ENCODE results near the gene BOLA2.
"Not testable (repeated sequence)": the region's sequence is repeated elsewhere in the genome, so short reads cannot be mapped to it uniquely, and the experiment has no call there.

Gene BOLA2

DNA sequence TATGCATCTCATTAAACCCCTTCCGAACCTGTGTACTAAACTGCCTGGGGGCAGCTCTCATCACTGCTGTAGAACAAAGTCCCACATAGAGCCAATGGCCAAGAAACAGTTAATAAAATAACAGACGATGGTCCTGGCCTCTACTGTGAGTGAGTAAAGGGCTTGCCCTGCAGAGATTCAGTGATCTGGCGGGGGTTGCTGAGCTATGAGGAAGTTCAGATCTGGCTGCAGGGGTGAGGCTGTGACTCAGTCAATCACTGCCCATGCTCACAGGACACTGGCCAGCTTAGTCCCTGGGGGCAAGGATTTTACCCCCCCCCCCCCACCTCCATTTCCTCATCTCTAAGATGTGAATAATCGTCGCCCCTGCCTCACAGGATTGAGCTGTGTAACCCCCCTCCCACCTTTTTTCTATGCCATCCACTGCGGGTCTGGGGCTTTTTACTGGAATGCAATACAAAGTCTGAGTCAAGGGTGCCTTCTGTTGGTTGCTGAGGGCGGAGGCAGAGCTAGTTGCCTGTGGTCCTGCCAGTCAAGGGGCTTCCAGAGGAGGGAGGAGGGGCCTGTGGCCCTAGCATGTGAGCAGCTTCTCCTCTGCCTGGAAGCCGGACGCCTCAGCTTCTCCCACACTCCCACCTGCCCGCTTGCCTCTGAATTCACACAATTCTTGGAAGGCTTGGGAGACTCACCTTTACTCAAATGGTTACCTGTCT is 13.7 kb upstream of the BOLA2 start:
- not testable (repeated sequence) for H3K36me3 ChIP-seq (replicated peaks in 1 of 2; ENCODE audit: control insufficient read depth in 2 of 2, insufficient read depth in 2 of 2, low read length in 2 of 2); H4K91ac ChIP-seq (ENCODE audit: low read depth, low read length, poor library complexity); H3K27me3 ChIP-seq (ENCODE audit: control insufficient read depth in 3 of 3, insufficient read depth in 3 of 3, low read depth in 1 of 3, low read length in 3 of 3); H3K23ac ChIP-seq (ENCODE audit: low read depth, low read length, poor library complexity); H4K8ac ChIP-seq (ENCODE audit: low read depth, low read length); H2BK120ac ChIP-seq (ENCODE audit: low read depth, low read length); H3K14ac ChIP-seq (ENCODE audit: low read length); H2AFZ ChIP-seq (ENCODE audit: low read length); H3K4me3 ChIP-seq (ENCODE audit: low read length in 2 of 2); H2BK12ac ChIP-seq (ENCODE audit: low read length); H3K4me1 ChIP-seq (ENCODE audit: control insufficient read depth in 2 of 2, insufficient read depth in 1 of 2, low read depth in 1 of 2, low read length in 2 of 2); H3K18ac ChIP-seq (ENCODE audit: low read length); H3K9ac ChIP-seq (ENCODE audit: low read depth, low read length, poor library complexity); H3K79me1 ChIP-seq (ENCODE audit: low read depth, low read length); H2BK15ac ChIP-seq (ENCODE audit: low read length); H3K9me3 ChIP-seq (replicated peaks in 1 of 2; ENCODE audit: control insufficient read depth in 2 of 2, insufficient read depth in 1 of 2, low read depth in 1 of 2, low read length in 2 of 2); H2BK5ac ChIP-seq (ENCODE audit: low read length); H3K27ac ChIP-seq (replicated peaks; ENCODE audit: low read length); DNase-seq (ENCODE audit: low spot score); H3K4ac ChIP-seq (ENCODE audit: low read length); H3K4me2 ChIP-seq (ENCODE audit: insufficient read depth, low read length, poor library complexity, severe bottlenecking); H2AK5ac ChIP-seq (ENCODE audit: low read depth, low read length)
- WGBS, 2 donors (ENCODE audit: extremely low coverage in 2 of 2, insufficient read length in 2 of 2, insufficient replicate concordance in 1 of 2): no CpG with 5 or more reads among the region's 10 CpGs

DNA sequence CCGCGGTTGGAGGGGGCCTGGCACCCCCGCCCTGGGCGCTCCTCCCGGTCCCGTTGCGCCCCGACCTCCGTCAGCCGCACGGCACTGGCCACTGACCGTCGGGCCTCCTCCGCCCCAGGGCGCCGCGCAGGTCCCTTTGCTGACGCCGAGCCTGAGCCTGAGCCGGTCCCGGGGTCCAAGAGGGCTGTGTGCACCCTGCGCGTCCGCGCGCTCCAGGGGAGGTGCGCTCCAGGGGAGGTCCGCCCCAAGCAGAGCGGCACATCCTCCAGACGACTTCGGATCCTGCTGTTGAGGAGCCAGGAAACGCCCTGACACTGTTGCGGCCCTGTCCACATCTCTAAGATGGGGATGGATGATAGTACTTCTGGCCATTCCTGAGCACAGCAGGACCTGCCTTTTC is 12.8 kb upstream of the BOLA2 start:
- not testable (repeated sequence) for H2BK12ac ChIP-seq (ENCODE audit: low read length); H3K18ac ChIP-seq (ENCODE audit: low read length); H3K23ac ChIP-seq (ENCODE audit: low read depth, low read length, poor library complexity); H3K79me1 ChIP-seq (ENCODE audit: low read depth, low read length); H3K4ac ChIP-seq (ENCODE audit: low read length); H2AFZ ChIP-seq (ENCODE audit: low read length); H4K91ac ChIP-seq (ENCODE audit: low read depth, low read length, poor library complexity); H3K36me3 ChIP-seq (replicated peaks in 1 of 2; ENCODE audit: control insufficient read depth in 2 of 2, insufficient read depth in 2 of 2, low read length in 2 of 2); H2BK120ac ChIP-seq (ENCODE audit: low read depth, low read length); H3K9ac ChIP-seq (ENCODE audit: low read depth, low read length, poor library complexity); H3K14ac ChIP-seq (ENCODE audit: low read length); H4K8ac ChIP-seq (ENCODE audit: low read depth, low read length); H3K27me3 ChIP-seq (ENCODE audit: control insufficient read depth in 3 of 3, insufficient read depth in 3 of 3, low read depth in 1 of 3, low read length in 3 of 3); H2BK5ac ChIP-seq (ENCODE audit: low read length); H2BK15ac ChIP-seq (ENCODE audit: low read length); H3K9me3 ChIP-seq (replicated peaks in 1 of 2; ENCODE audit: control insufficient read depth in 2 of 2, insufficient read depth in 1 of 2, low read depth in 1 of 2, low read length in 2 of 2); H3K4me3 ChIP-seq (ENCODE audit: low read length in 2 of 2); H3K27ac ChIP-seq (replicated peaks; ENCODE audit: low read length); H3K4me2 ChIP-seq (ENCODE audit: insufficient read depth, low read length, poor library complexity, severe bottlenecking); H2AK5ac ChIP-seq (ENCODE audit: low read depth, low read length); DNase-seq (ENCODE audit: low spot score); H3K4me1 ChIP-seq (ENCODE audit: control insufficient read depth in 2 of 2, insufficient read depth in 1 of 2, low read depth in 1 of 2, low read length in 2 of 2)
- WGBS, 2 donors (ENCODE audit: extremely low coverage in 2 of 2, insufficient read length in 2 of 2, insufficient replicate concordance in 1 of 2): no CpG with 5 or more reads among the region's 33 CpGs

DNA sequence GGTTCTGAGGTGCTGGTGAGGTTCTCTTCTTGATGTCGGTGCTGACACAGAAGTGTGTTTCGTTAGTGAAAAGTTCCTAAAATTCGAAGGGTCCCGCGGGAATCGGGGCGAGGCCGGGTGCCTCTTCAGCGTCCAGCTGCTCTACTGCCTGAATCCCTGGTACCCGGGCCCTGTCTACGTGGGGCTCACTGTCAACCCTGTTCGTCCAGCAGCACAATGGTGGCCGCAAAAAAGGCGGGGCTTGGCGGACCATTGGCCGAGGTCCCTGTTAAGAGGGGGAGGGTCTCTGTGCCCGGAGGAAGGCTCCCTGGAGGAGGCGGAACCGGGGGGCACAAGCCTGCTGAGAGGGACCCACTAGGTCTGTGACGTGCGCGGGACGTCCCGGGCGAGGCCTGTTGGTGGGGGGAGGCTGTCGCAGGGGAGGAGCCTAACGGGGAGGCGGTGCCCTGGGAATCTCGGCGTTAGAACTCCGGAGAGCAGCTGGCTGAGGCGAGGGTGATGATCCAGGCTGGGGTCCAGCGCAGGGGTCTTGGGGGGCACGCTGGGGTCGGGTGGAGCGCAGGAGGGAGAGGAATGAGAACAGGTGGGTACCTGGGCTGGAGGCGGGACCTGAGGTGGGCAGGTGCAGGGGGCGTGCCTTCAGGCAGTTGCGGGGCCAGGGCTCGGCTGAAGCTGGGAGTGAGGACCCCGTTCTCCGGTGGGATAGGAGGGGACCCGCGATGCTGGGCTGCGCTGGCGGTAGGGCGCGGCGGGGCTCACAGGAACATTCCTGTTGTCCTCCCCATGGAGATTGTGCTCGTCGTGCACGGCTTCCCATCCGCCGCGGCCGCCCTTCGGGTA is 12.1 kb upstream of the BOLA2 start:
- H4K91ac ChIP-seq (ENCODE audit: low read depth, low read length, poor library complexity); H3K36me3 ChIP-seq (replicated peaks in 1 of 2; ENCODE audit: control insufficient read depth in 2 of 2, insufficient read depth in 2 of 2, low read length in 2 of 2); H3K79me1 ChIP-seq (ENCODE audit: low read depth, low read length); DNase-seq (ENCODE audit: low spot score); H3K9me3 ChIP-seq (replicated peaks in 1 of 2; ENCODE audit: control insufficient read depth in 2 of 2, insufficient read depth in 1 of 2, low read depth in 1 of 2, low read length in 2 of 2); H3K27me3 ChIP-seq (ENCODE audit: control insufficient read depth in 3 of 3, insufficient read depth in 3 of 3, low read depth in 1 of 3, low read length in 3 of 3); H2AK5ac ChIP-seq (ENCODE audit: low read depth, low read length); H2BK15ac ChIP-seq (ENCODE audit: low read length); H2BK12ac ChIP-seq (ENCODE audit: low read length); H3K27ac ChIP-seq (replicated peaks; ENCODE audit: low read length); H3K4me3 ChIP-seq (ENCODE audit: low read length in 2 of 2); H3K9ac ChIP-seq (ENCODE audit: low read depth, low read length, poor library complexity); H2AFZ ChIP-seq (ENCODE audit: low read length); H3K4me1 ChIP-seq (ENCODE audit: control insufficient read depth in 2 of 2, insufficient read depth in 1 of 2, low read depth in 1 of 2, low read length in 2 of 2); H3K23ac ChIP-seq (ENCODE audit: low read depth, low read length, poor library complexity); H2BK5ac ChIP-seq (ENCODE audit: low read length); H3K14ac ChIP-seq (ENCODE audit: low read length); H3K4ac ChIP-seq (ENCODE audit: low read length); H3K4me2 ChIP-seq (ENCODE audit: insufficient read depth, low read length, poor library complexity, severe bottlenecking); H4K8ac ChIP-seq (ENCODE audit: low read depth, low read length); H2BK120ac ChIP-seq (ENCODE audit: low read depth, low read length); H3K18ac ChIP-seq (ENCODE audit: low read length): not testable (repeated sequence)
- no CpG with 5 or more reads among the region's 57 CpGs for WGBS, 2 donors (ENCODE audit: extremely low coverage in 2 of 2, insufficient read length in 2 of 2, insufficient replicate concordance in 1 of 2)

DNA sequence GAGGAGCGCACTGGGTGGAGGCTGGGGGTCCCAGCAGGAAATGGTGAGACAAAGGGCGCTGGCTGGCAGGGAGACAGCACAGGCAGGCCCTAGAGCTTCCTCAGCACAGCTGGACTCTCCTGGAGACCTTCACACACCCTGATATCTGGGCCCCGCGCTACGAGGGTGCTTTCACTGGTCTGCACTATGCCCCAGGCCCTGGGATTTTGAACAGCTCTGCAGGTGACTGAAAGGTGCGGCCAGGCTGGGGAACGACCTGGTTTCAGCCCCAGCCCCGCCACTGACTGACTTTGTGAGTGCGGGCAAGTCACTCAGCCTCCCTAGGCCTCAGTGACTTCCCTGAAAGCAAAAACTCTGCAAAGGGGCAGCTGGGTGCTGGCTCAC is 6.5 kb upstream of the BOLA2 start:
- H2BK15ac ChIP-seq (ENCODE audit: low read length); H2BK12ac ChIP-seq (ENCODE audit: low read length); H3K27ac ChIP-seq (replicated peaks; ENCODE audit: low read length); H2AFZ ChIP-seq (ENCODE audit: low read length); H3K23ac ChIP-seq (ENCODE audit: low read depth, low read length, poor library complexity); H3K9me3 ChIP-seq (replicated peaks in 1 of 2; ENCODE audit: control insufficient read depth in 2 of 2, insufficient read depth in 1 of 2, low read depth in 1 of 2, low read length in 2 of 2); DNase-seq (ENCODE audit: low spot score); H3K4me2 ChIP-seq (ENCODE audit: insufficient read depth, low read length, poor library complexity, severe bottlenecking); H3K14ac ChIP-seq (ENCODE audit: low read length); H4K91ac ChIP-seq (ENCODE audit: low read depth, low read length, poor library complexity); H3K79me1 ChIP-seq (ENCODE audit: low read depth, low read length); H2BK120ac ChIP-seq (ENCODE audit: low read depth, low read length); H3K9ac ChIP-seq (ENCODE audit: low read depth, low read length, poor library complexity); H2BK5ac ChIP-seq (ENCODE audit: low read length); H3K4me1 ChIP-seq (ENCODE audit: control insufficient read depth in 2 of 2, insufficient read depth in 1 of 2, low read depth in 1 of 2, low read length in 2 of 2); H3K4ac ChIP-seq (ENCODE audit: low read length); H3K18ac ChIP-seq (ENCODE audit: low read length); H3K27me3 ChIP-seq (ENCODE audit: control insufficient read depth in 3 of 3, insufficient read depth in 3 of 3, low read depth in 1 of 3, low read length in 3 of 3); H3K36me3 ChIP-seq (replicated peaks in 1 of 2; ENCODE audit: control insufficient read depth in 2 of 2, insufficient read depth in 2 of 2, low read length in 2 of 2); H4K8ac ChIP-seq (ENCODE audit: low read depth, low read length); H2AK5ac ChIP-seq (ENCODE audit: low read depth, low read length); H3K4me3 ChIP-seq (ENCODE audit: low read length in 2 of 2): not testable (repeated sequence)
- WGBS, 2 donors (ENCODE audit: extremely low coverage in 2 of 2, insufficient read length in 2 of 2, insufficient replicate concordance in 1 of 2): no CpG with 5 or more reads among the region's 9 CpGs

All from neuronal stem cell (in vitro differentiated cells).